NCI-H1694 (cell line): ENCODE data around the gene LYSMD3.

Experiments used
- DNase-seq: peaks from one replicate; lab custom pipeline; 2025; lab: John Stamatoyannopoulos, UW

Gene LYSMD3

DNA sequence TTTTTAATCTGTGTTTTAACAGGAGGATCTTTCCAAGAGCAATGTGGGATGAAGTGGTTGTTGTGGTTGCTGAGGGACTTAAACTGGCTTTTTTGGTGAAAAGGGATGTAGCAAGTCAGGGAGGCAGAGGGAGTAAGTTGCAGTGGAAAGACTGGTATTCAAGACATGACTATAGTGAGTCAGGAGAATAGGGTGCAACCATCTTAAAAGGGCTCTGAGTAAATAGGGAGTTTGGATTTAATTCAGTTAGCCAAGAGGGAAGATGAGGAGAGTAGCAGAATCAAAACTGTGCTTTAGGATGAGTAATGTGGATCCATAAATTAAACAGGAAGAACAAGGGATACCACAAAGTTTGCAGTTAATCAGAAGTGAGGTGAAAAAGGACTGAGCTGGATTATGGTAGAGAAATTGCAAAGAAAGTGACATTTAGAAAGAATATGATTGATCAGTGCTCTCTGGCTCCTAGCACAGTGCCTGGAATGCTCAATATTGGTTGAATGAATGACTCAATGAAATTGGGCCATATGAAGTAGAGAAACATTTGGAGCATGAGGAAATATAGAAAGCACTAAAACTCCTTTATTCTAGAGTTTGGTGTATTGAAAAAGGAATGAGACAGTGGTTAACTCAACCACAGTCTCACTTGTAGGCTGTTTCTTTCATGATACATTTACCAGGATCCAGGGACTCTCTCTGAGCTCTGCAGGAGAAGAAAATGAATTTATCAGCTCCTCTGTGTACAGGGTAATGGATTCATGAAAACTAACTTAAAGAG lies 49.6 kb downstream of the LYSMD3 start:
- no peak for DNase-seq

DNA sequence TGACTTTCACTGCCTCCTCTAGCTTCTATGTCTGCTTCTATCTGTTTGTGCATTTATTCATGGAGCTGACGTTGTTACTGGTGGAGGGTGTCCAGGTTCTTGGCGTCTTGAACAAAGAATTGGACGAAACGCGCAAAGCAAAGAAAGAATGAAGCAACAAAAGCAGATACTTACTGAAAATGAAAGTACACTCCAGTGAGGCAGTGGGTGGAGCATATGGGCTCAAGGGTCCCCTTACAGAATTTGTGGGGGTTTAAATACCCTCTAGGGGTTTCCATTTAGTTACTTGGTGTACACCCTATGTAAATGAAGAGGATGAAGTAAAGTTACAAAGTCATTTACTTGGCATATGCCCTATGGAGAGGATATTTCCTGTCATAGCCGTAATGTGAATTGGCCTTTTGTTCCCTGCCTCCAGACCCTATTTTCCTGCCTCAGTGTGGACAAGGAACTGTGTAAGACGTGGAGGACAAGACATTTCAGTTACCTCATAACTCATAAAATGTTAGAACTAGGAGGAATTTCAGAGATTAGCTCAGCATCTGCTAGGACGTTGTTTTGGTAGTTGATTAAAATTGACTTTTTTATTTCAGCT lies 51.7 kb downstream of the LYSMD3 start:
- DNase-seq = no peak

DNA sequence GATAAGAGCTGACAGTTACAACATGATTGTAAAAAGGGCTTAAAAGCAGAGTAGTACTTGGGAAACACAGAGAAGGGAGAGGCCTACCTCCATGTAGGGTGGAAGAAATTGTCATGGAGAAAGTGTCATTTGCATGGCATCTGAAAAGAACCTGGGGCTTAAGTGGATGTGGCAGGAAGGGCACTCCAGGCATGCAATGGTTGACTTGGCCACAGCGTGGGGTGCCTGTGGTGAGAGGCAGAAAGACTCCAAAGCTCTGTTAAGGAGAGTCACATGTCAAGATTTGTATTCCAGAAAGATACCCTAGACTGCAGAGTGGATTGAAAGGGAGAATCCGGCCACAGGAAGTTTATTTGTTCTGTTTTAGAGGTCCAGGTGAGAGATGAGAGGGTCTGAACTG lies 52.3 kb downstream of the LYSMD3 start:
- DNase-seq = no peak

DNA sequence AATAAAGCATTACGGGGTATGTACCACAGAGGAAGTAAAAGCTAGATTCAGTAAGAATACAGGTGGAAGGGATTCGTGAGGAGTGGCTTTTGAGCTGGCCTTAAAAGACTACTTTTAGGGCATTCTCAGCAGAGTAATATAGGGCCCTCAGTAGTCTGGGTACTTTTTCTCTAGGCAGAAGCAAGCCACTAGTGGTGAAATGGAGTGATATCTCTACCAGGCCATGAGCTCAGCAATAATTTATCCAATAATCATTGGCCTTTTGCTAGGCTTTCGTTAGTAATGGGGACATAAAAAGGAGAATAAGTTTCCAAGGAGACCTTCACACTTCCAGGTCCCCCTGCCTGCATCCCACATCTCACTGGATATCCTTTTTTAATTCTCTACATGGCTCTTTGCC lies 53.0 kb downstream of the LYSMD3 start:
- no peak for DNase-seq

DNA sequence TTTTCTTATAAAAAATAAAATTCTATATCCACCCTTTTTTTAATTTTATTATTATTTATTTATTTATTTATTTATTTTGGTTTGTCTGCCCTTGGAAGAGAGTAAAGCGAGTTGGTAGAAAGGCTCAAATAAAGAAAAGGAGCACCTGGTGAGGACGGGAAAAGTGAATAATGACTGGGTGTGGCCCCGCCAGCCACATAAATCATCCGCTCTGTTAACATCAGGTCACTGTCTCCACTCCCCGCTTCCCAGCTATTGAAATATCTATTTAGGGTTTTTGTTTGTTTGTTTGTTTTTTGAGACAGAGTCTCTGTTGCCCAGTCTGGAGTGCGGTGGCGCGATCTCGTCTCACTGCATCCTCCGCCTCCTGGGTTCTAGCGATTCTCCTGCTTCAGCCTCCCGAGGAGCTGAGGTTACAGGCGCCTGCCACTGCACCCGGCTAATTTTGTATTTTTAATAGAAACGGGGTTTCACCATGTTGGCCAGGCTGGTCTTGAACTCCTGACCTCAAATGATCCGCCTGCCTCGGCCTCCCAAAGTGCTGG lies 53.9 kb downstream of the LYSMD3 start:
- no peak for DNase-seq

DNA sequence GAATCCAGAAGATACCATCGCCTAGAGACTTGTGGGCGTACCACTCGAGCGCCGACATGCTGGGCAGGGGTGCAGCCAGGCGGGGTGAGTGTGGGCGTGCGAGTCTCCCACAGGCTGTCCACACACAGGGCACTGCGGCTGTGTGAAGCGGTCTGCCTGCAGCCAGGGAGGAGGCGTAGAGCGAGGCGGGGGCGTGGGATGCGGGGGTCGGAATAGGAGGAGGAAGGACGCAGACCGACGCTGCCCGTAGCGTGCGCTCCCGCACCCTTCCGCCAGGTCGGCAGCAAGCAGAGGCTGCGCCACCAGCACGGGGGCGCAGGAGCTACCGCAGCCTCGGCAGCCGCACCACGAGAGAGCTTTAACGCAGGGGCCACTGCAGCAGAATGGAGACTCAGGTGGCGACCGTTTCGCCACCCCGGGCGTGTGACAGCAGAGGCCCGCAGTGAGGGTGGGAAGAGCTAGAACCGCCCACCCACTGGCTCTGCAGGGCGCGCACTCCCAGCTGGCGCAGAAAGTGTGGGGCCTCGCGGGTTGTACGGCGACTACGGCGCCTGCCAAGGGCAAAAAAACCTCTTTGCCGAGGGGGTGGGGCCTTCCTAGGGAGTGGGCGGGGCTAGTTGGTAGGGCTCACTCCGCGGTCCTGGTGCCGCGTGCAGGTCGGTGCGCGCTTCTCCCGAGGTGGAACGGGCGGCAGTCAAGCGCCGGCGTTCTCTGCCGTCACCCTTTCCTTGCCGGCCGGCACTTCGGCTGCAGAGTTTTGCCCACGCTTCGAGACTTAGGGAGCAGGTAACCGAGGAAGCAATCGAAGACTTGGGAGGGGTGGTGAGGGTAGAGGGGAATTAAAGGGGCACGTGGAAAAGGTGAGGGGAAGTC lies 54.9 kb downstream of the LYSMD3 start, which contains the start of the genes MBLAC2 and POLR3G:
Gene MBLAC2, minus strand, starts transcription at position 537 of the 873 bp plus-strand sequence. Its CDS starts 479 bp downstream, at position 58.
Gene POLR3G, plus strand, starts transcription at position 630 of the 873 bp plus-strand sequence. CDS start 10,704 bp downstream, outside the sequence.
- peak; percentile 81 for DNase-seq

DNA sequence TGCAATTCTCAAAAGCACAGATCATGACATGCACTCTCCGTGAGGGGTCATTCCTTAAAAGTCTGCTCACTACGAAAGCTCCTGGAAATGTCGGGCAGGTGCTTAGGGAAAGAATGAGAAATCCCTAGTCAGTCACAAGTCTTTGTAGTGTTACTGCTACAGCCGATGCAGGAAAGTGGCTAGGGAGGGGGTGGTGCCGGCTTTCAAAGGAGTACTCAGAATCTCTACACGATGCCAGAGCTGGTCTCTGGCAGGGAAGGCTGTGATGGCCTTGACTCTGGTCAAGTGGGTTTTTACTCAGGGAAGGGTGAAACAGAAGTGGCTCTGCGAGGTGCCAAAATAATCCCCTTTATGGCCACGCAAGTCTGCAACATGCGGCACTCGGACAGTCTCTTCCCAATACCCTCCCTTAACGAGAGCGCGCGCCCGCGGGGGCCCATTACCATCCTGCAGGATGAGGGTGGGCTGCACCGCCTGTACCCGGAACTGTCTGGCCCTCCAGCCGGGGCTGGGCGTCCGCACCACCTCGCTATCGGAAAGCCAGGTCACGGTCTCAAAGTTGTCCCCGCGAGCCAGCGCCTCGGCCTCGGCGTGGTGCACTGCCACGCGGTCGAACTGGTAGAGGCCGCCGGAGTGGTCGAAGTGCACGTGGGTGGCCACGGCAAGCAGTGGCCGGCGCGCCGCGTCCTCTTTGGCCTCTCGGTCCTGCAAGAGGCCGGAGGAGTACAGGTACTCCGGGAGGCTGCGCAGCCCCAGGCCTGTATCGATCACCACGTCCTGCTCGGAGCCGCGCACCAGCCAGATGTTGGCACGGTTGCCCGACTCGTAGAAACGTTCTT lies 55.8 kb downstream of the LYSMD3 start:
- peak; percentile 1 for DNase-seq

DNA sequence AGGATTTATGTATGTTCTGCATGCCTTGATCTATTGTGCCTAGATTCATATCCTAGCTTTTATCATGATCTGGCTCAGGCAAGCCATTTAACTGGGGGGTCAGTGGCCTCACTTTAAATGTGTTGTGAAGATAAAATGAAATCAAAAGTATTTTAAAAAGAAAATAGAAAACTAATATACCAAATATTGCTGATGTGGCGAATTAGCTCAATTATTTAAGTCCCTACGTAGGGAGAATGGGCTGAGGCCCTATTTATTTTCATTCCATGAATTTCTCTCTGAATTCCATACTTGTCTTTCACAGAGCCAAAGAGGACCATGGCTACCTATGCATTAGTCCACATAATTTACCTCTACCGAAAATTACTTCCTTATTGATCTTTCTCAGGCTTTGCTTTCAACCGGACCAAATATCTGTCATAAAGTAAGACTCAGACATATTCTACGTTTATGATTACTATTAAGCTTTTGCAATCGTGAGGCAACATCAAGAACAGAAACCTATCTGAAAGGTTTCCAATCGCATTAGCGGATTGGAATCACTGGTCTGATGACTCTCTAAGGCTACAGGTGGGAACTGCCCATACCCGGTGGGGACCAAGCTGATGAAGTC lies 56.5 kb downstream of the LYSMD3 start:
- no peak for DNase-seq
